Parathyroid adenoma (tissue), 2 donors: ENCODE measurements around the gene ATF6.

Experiments
- H2AFZ ChIP-seq: fragments of 300-600 bp; sonication (generic); one replicate; pipeline ENCODE4 v1.7.0; 2017; ENCODE audit warnings: antibody characterized with exemption, mild to moderate bottlenecking
- H3K27ac ChIP-seq: fragments of 300-600 bp; sonication (generic); one replicate; pipeline ENCODE4 v1.7.0; 2017
- H3K27me3 ChIP-seq: fragments of 300-600 bp; sonication (generic); one replicate; pipeline ENCODE4 v1.7.0; 2017; ENCODE audit warnings: low read length; ENCODE audit not compliant: control insufficient read depth, insufficient read depth
- H3K36me3 ChIP-seq: fragments of 300-600 bp; sonication (generic); one replicate; pipeline ENCODE4 v1.7.0; 2017; ENCODE audit warnings: low read length; ENCODE audit not compliant: control insufficient read depth, insufficient read depth
- H3K4me1 ChIP-seq: fragments of 300-600 bp; sonication (generic); one replicate; pipeline ENCODE4 v1.7.0; 2017; ENCODE audit warnings: control low read depth
- H3K4me2 ChIP-seq: fragments of 300-600 bp; sonication (generic); one replicate; pipeline ENCODE4 v1.7.0; 2017; ENCODE audit warnings: low read length
- H3K4me3 ChIP-seq: fragments of 300-600 bp; sonication (generic); one replicate; pipeline ENCODE4 v1.7.0; 2017; ENCODE audit warnings: low read depth, low read length
- H3K79me2 ChIP-seq: fragments of 300-600 bp; sonication (generic); one replicate; pipeline ENCODE4 v1.7.0; 2017; ENCODE audit warnings: control low read depth
- H3K9ac ChIP-seq: fragments of 300-600 bp; sonication (generic); one replicate; pipeline ENCODE4 v1.7.0; 2017; ENCODE audit warnings: mild to moderate bottlenecking
- H3K9me3 ChIP-seq: fragments of 300-600 bp; sonication (generic); one replicate; pipeline ENCODE4 v1.7.0; 2017; ENCODE audit warnings: low read length; ENCODE audit not compliant: control insufficient read depth
- CTCF ChIP-seq: fragments of 300-600 bp; sonication (generic); IDR thresholded peaks from one replicate; pipeline ENCODE4 v1.7.0; 2017; ENCODE audit warnings: antibody characterized with exemption, mild to moderate bottlenecking
- donor health status: primary hyperparathyroidism.

The ATF6 gene

GRCh38 chr1:161740921-161741320, 25.2 kb upstream of the ATF6 start:
- Histone ChIP-seq H3K79me2 (no peaks in the 10 kb centered on the region), H3K9me3 (no peaks in the 10 kb centered on the region), H3K27ac (no peak overlapping the region), H3K4me2 (no peak overlapping the region), H3K4me3 (no peak overlapping the region), H2AFZ (no peak overlapping the region), H3K36me3 (no peaks in the 10 kb centered on the region), H3K9ac (no peak overlapping the region), H3K4me1 (no peaks in the 10 kb centered on the region), H3K27me3 (no peaks in the 10 kb centered on the region)
- TF ChIP-seq CTCF, result no peak

- no peaks in the 10 kb centered on the region for H3K9me3 ChIP-seq
- H3K4me1 ChIP-seq, result no peaks in the 10 kb centered on the region
- H3K36me3 ChIP-seq, result no peaks in the 10 kb centered on the region
- H2AFZ ChIP-seq, result no peak overlapping the region
- H3K79me2 ChIP-seq, result no peaks in the 10 kb centered on the region
- no peaks in the 10 kb centered on the region for H3K27me3 ChIP-seq
- H3K9ac ChIP-seq, result no peak overlapping the region
- no peak overlapping the region for H3K4me2 ChIP-seq
- TF ChIP-seq CTCF, result no peak
- H3K4me3 ChIP-seq, result no peak overlapping the region
- no peak overlapping the region for H3K27ac ChIP-seq
These were observed 22.9 kb upstream of the ATF6 start for GRCh38 chr1:161743231-161743630.

GRCh38 chr1:161747801-161748200, 18.3 kb upstream of the ATF6 start:
- Histone ChIP-seq H3K9ac (no peak overlapping the region), H3K79me2 (no peaks in the 10 kb centered on the region), H3K9me3 (no peaks in the 10 kb centered on the region), H3K27me3 (no peaks in the 10 kb centered on the region), H2AFZ (no peak overlapping the region), H3K4me2 (no peak overlapping the region), H3K36me3 (no peaks in the 10 kb centered on the region), H3K4me1 (no peaks in the 10 kb centered on the region), H3K27ac (no peak overlapping the region), H3K4me3 (no peak overlapping the region)
- TF ChIP-seq CTCF, result no peak

- Histone ChIP-seq H3K36me3 (no peaks in the 10 kb centered on the region), H3K27me3 (no peaks in the 10 kb centered on the region), H3K4me3 (peak within 1 kb of the TSS; percentile 79), H3K4me1 (no peaks in the 10 kb centered on the region), H2AFZ (peak within 1 kb of the TSS; percentile 82), H3K9me3 (no peaks in the 10 kb centered on the region), H3K79me2 (no peaks in the 10 kb centered on the region), H3K27ac (peak within 1 kb of the TSS; percentile 90), H3K9ac (peak within 1 kb of the TSS; percentile 5), H3K4me2 (peak within 1 kb of the TSS; percentile 80)
- TF ChIP-seq CTCF, result no peak
These were observed 16.4 kb upstream of the ATF6 start, which contains the start of gene DUSP12 for GRCh38 chr1:161749509-161750407. Gene DUSP12, plus strand, starts transcription at chr1:161749786. Its CDS starts 16 bp downstream, at chr1:161749802.
